HepG2 (cell line): ENCODE data around the gene MAB21L1. TPM values are rescaled to one million over a fixed set of nuclear protein-coding genes. Genes with fewer than 3 reads are reported as not detected.

Experiments used
- ATAC-seq: fragments of 200-7000 bp; cut with Tn5 transposase; 3 replicates; pipeline ENCODE4 v1.9.1; 2020; ENCODE audit warnings: mild to moderate bottlenecking, moderate library complexity
- BruUV-seq: library from RNA; stranded (reverse); fragments of 400-500 nt; replicated peaks from 2 replicates; lab custom pipeline; 2021; lab: Mats Ljungman, UMichigan
- CTCF ChIA-PET: fragments of 300-600 bp; formaldehyde crosslinking; extraction: SDS; loops from one replicate; lab custom pipeline; 2021; ENCODE audit warnings: low total read pairs, inconsistent platforms, low intra/inter-chr PET ratio; lab: Yijun Ruan, JAX
- POLR2A ChIA-PET: fragments of 350-600 bp; sonication (Branson Sonifier 250); formaldehyde crosslinking; loops from one replicate; lab custom pipeline; 2020; ENCODE audit warnings: antibody characterized with exemption, inconsistent platforms; lab: Yijun Ruan, JAX
- DNase-seq: peaks from one replicate; pipeline ENCODE4 v3.0.0-alpha.2; 2015; ENCODE audit warnings: low spot score
- FAIRE-seq: peaks from 3 replicates; lab custom pipeline; 2011; peaks lifted over from hg19 to GRCh38; lab: Jason Lieb, UNC
- H2AFZ ChIP-seq: one replicate; pipeline ENCODE4 v1.6.1; 2011; ENCODE audit warnings: low read length, inconsistent platforms
- H3K27ac ChIP-seq: fragments of 300-600 bp; 3 replicates; pipeline ENCODE4 v1.8.0; 2011; ENCODE audit warnings: mixed run types, mild to moderate bottlenecking, mixed read lengths, low read length, inconsistent platforms; ENCODE audit not compliant: insufficient read depth; ENCODE audit errors: extremely low read length
- H3K27me3 ChIP-seq, 2 experiments: fragments of 200-600 bp in 1 of 2; 2 replicates in 1 of 2; 3 replicates in 1 of 2; pipeline versions ENCODE4 v1.6.0 to v1.8.0; 2011; ENCODE audit warnings: low read length in 2 of 2, mild to moderate bottlenecking in 2 of 2, moderate library complexity in 2 of 2, inconsistent platforms in 1 of 2; ENCODE audit not compliant: insufficient read depth in 2 of 2, control insufficient read depth in 1 of 2
- H3K36me3 ChIP-seq, 2 experiments: fragments of 200-600 bp in 1 of 2; replicated peaks in 1 of 2; 2 replicates in 1 of 2; 3 replicates in 1 of 2; pipeline versions ENCODE4 v1.5.1 to v1.8.0; 2011; ENCODE audit warnings: low read length in 2 of 2, inconsistent platforms in 1 of 2; ENCODE audit not compliant: insufficient read depth in 2 of 2, control insufficient read depth in 1 of 2
- H3K4me1 ChIP-seq: 2 replicates; pipeline ENCODE4 v1.5.1; 2012; ENCODE audit warnings: low read length, inconsistent platforms; ENCODE audit not compliant: insufficient read depth
- H3K4me2 ChIP-seq: 2 replicates; pipeline ENCODE4 v1.6.0; 2011; ENCODE audit warnings: low read depth, low read length, inconsistent platforms
- H3K4me3 ChIP-seq, 3 experiments: fragments of 200-600 bp in 1 of 3; sonication (generic), shearing (Covaris generic) in 1 of 3; replicated peaks in 1 of 3; 2 replicates each; pipeline ENCODE4 v1.5.1; 2011 to 2016; ENCODE audit warnings: low read length in 3 of 3, inconsistent platforms in 2 of 3, low read depth in 2 of 3, mild to moderate bottlenecking in 2 of 3, control low read depth in 1 of 3, mixed read lengths in 1 of 3; ENCODE audit not compliant: insufficient read depth in 1 of 3
- H3K79me2 ChIP-seq: one replicate; pipeline ENCODE4 v1.6.1; 2011; ENCODE audit warnings: low read length, inconsistent platforms; ENCODE audit not compliant: insufficient read depth
- H3K9ac ChIP-seq: 2 replicates; pipeline ENCODE4 v1.6.0; 2011; ENCODE audit warnings: mild to moderate bottlenecking, low read depth, low read length, inconsistent platforms; ENCODE audit not compliant: insufficient read depth
- H3K9me3 ChIP-seq: 2 replicates; pipeline ENCODE4 v1.5.1; 2012; ENCODE audit warnings: mild to moderate bottlenecking, low read length
- H4K20me1 ChIP-seq: 2 replicates; pipeline ENCODE4 v1.6.0; 2011; ENCODE audit warnings: inconsistent platforms, mild to moderate bottlenecking, low read length, moderate library complexity; ENCODE audit not compliant: insufficient read depth
- GATA4 ChIP-seq: sonication (generic); IDR thresholded peaks from 2 replicates; pipeline ENCODE4 v1.6.1; 2016; ENCODE audit warnings: antibody characterized with exemption, low read depth, borderline replicate concordance
- GTF2F1 ChIP-seq: fragments of 150-350 bp; IDR thresholded peaks from 2 replicates; pipeline ENCODE4 v1.6.1; 2014; ENCODE audit warnings: low read length
- HOXA9 ChIP-seq: sonication (generic); formaldehyde crosslinking; IDR thresholded peaks from 2 replicates; pipeline ENCODE4 v1.8.1; 2022; ENCODE audit warnings: missing genetic modification reagents, mild to moderate bottlenecking, moderate library complexity, borderline replicate concordance
- ISL2 ChIP-seq: sonication (generic); formaldehyde crosslinking; IDR thresholded peaks from 2 replicates; pipeline ENCODE4 v1.5.0; 2020; ENCODE audit warnings: missing genetic modification reagents
- MTF1 ChIP-seq: sonication (generic); formaldehyde crosslinking; IDR thresholded peaks from 2 replicates; pipeline ENCODE4 v1.5.0; 2020; ENCODE audit warnings: missing genetic modification reagents
- NFIC ChIP-seq: IDR thresholded peaks from 2 replicates; pipeline ENCODE4 v1.6.1; 2012; ENCODE audit warnings: mild to moderate bottlenecking, low read length, inconsistent platforms
- SYNCRIP ChIP-seq: fragments of 200-400 bp; formaldehyde crosslinking; IDR thresholded peaks from 2 replicates; pipeline ENCODE4 v1.6.1; 2018; ENCODE audit warnings: mild to moderate bottlenecking, low read depth, low read length; ENCODE audit not compliant: insufficient read depth
- ZFP62 ChIP-seq: sonication (generic); formaldehyde crosslinking; IDR thresholded peaks from 2 replicates; pipeline ENCODE4 v1.4.0; 2020; ENCODE audit warnings: missing genetic modification reagents
- ZNF530 ChIP-seq: sonication (generic); formaldehyde crosslinking; IDR thresholded peaks from 2 replicates; pipeline ENCODE4 v1.5.0; 2020; ENCODE audit warnings: low read depth, mild to moderate bottlenecking, missing genetic modification reagents
- ZNF720 ChIP-seq: sonication (generic); formaldehyde crosslinking; IDR thresholded peaks from 2 replicates; pipeline ENCODE4 v1.4.0; 2020; ENCODE audit warnings: missing genetic modification reagents
- ZNF878 ChIP-seq: sonication (generic); formaldehyde crosslinking; IDR thresholded peaks from 2 replicates; pipeline ENCODE4 v1.8.1; 2023; ENCODE audit warnings: mild to moderate bottlenecking, missing genetic modification reagents, moderate library complexity
- WGBS: methylation state at CpG from one replicate; pipeline ENCODE4 v1.1.6; 2017; ENCODE audit warnings: low lambda C conversion rate; 5-methylcytosine and 5-hydroxymethylcytosine counted together
- in situ Hi-C: cut with HindIII; loops from 2 replicates; pipeline ENCODE4 v1.10.0; 2017; ENCODE audit warnings: low pct_unique_long_range_greater_than_20kb; ENCODE audit not compliant: extremely low pct_ligation_motif_present
- intact Hi-C: fragments of 100-400 bp; cut with micrococcal nuclease; formaldehyde crosslinking; loops from one replicate; pipeline ENCODE4 v1.10.0; 2022; ENCODE audit not compliant: unreplicated experiment
- polyA plus RNA-seq, 8 experiments: library from polyadenylated mRNA; depleted of rRNA in 3 of 8; stranded (reverse) in 7 of 8; unstranded in 1 of 8; fragments of >200 nt; fragmentation: Illumina TruSeq in 4 of 8; extraction: Trizol in 4 of 8; gene quantifications; 2 replicates each; pipeline versions ENCODE4 v1.2.1 to v1.2.3, GENCODE V29; 2011 to 2016; ENCODE audit warnings: low read depth in 4 of 8, missing spikeins in 1 of 8, mixed read lengths in 1 of 8; ENCODE audit not compliant: insufficient read depth in 1 of 8
- total RNA-seq, 5 experiments: library from RNA; depleted of rRNA; stranded (reverse); fragments of >200 nt; fragmentation: Illumina TruSeq; extraction: Trizol; gene quantifications; 2 replicates each; pipeline ENCODE4 v1.2.3, GENCODE V29; 2016; ENCODE audit warnings: low read depth in 1 of 5
- TF ChIP-seq, protein P1 (sequence below): sonication (generic); formaldehyde crosslinking; IDR thresholded peaks from 2 replicates; pipeline ENCODE4 v1.8.1; 2022; ENCODE audit warnings: low read depth, mild to moderate bottlenecking, missing genetic modification reagents
- TF ChIP-seq, protein P2 (sequence below): sonication (generic); formaldehyde crosslinking; IDR thresholded peaks from 2 replicates; pipeline ENCODE4 v1.4.0; 2020; ENCODE audit warnings: mild to moderate bottlenecking, missing genetic modification reagents
- TF ChIP-seq, protein P3 (sequence below): sonication (generic); formaldehyde crosslinking; IDR thresholded peaks from 2 replicates; pipeline ENCODE4 v1.4.0; 2020; ENCODE audit warnings: missing genetic modification reagents
- TF ChIP-seq, protein P4 (sequence below): sonication (generic); formaldehyde crosslinking; IDR thresholded peaks from 2 replicates; pipeline ENCODE4 v1.4.0; 2020; ENCODE audit warnings: missing genetic modification reagents

MAB21L1 gene
- total and polyA plus RNA-seq, 2 of the 13 experiments (the other 11 are each of a cell fraction or from before 2014, with no cell fraction given), result not detected

DNA sequence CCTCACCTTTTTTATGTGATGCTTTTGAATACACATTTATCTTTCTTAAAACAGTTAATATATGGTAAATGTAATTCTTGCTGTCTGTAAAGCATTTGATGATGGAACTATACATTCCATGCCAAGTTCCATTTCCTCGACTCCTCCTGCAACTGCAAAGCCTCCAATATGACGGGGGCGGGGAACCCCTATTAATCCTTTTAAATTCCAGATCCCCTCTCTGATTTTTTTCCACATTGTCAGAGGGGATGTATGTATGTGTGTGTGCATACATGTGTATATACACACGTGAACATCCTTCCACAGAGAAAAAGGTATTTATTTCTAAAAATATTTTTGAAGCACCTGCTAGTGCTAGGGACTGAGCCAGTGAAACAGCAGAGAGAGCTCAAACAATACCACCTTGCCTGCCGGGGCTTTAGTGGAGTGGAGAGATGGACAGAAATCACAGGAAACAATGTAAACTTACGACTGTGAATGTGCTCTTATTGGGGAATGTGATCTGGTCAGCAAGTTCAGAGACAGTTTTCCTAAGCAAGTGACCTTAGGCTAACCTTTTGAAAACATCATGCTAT is 25.3 kb upstream of the MAB21L1 start:
- H3K4me2 ChIP-seq, result no peak overlapping the region
- BruUV-seq, result no TSS peak
- DNase-seq, result no peak
- no peak for ATAC-seq
- no peak overlapping the region for H3K9ac ChIP-seq
- TF ChIP-seq ISL2 (CRISPR knock-in tag), result no peak
- TF ChIP-seq, protein P1, sequence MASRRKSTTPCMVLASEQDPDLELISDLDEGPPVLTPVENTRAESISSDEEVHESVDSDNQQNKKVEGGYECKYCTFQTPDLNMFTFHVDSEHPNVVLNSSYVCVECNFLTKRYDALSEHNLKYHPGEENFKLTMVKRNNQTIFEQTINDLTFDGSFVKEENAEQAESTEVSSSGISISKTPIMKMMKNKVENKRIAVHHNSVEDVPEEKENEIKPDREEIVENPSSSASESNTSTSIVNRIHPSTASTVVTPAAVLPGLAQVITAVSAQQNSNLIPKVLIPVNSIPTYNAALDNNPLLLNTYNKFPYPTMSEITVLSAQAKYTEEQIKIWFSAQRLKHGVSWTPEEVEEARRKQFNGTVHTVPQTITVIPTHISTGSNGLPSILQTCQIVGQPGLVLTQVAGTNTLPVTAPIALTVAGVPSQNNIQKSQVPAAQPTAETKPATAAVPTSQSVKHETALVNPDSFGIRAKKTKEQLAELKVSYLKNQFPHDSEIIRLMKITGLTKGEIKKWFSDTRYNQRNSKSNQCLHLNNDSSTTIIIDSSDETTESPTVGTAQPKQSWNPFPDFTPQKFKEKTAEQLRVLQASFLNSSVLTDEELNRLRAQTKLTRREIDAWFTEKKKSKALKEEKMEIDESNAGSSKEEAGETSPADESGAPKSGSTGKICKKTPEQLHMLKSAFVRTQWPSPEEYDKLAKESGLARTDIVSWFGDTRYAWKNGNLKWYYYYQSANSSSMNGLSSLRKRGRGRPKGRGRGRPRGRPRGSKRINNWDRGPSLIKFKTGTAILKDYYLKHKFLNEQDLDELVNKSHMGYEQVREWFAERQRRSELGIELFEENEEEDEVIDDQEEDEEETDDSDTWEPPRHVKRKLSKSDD (CRISPR knock-in tag), result no peak
- TF ChIP-seq, protein P2, sequence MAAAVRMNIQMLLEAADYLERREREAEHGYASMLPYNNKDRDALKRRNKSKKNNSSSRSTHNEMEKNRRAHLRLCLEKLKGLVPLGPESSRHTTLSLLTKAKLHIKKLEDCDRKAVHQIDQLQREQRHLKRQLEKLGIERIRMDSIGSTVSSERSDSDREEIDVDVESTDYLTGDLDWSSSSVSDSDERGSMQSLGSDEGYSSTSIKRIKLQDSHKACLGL (CRISPR knock-in tag), result no peak
- TF ChIP-seq ZNF878, result no peak
- no peak for TF ChIP-seq ZNF720
- TF ChIP-seq, protein P3, sequence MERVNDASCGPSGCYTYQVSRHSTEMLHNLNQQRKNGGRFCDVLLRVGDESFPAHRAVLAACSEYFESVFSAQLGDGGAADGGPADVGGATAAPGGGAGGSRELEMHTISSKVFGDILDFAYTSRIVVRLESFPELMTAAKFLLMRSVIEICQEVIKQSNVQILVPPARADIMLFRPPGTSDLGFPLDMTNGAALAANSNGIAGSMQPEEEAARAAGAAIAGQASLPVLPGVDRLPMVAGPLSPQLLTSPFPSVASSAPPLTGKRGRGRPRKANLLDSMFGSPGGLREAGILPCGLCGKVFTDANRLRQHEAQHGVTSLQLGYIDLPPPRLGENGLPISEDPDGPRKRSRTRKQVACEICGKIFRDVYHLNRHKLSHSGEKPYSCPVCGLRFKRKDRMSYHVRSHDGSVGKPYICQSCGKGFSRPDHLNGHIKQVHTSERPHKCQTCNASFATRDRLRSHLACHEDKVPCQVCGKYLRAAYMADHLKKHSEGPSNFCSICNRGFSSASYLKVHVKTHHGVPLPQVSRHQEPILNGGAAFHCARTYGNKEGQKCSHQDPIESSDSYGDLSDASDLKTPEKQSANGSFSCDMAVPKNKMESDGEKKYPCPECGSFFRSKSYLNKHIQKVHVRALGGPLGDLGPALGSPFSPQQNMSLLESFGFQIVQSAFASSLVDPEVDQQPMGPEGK (CRISPR knock-in tag), result no peak
- no peak for TF ChIP-seq MTF1 (CRISPR knock-in tag)
- no peak for TF ChIP-seq ZNF530
- TF ChIP-seq SYNCRIP, result no peak
- TF ChIP-seq GTF2F1, result no peak
- TF ChIP-seq NFIC, result no peak
- TF ChIP-seq, protein P4, sequence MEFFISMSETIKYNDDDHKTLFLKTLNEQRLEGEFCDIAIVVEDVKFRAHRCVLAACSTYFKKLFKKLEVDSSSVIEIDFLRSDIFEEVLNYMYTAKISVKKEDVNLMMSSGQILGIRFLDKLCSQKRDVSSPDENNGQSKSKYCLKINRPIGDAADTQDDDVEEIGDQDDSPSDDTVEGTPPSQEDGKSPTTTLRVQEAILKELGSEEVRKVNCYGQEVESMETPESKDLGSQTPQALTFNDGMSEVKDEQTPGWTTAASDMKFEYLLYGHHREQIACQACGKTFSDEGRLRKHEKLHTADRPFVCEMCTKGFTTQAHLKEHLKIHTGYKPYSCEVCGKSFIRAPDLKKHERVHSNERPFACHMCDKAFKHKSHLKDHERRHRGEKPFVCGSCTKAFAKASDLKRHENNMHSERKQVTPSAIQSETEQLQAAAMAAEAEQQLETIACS (CRISPR knock-in tag), result no peak
- no peak for TF ChIP-seq ZFP62 (CRISPR knock-in tag)
- no peak for TF ChIP-seq HOXA9 (CRISPR knock-in tag)
- no peak for TF ChIP-seq GATA4
- in situ Hi-C loops (no loop called here), intact Hi-C loops (no loop called here)
- H3K79me2 ChIP-seq, result no peaks in the 10 kb centered on the region
- CTCF ChIA-PET, result no interaction called here
- FAIRE-seq, result no peak
- no peaks in the 10 kb centered on the region for H3K9me3 ChIP-seq
- no peak overlapping the region for H2AFZ ChIP-seq
- H3K27ac ChIP-seq, result no peak overlapping the region
- H4K20me1 ChIP-seq, result no peaks in the 10 kb centered on the region
- H3K4me3 ChIP-seq, result no peak overlapping the region
- no peaks in the 10 kb centered on the region for H3K4me1 ChIP-seq
- no peaks in the 10 kb centered on the region for H3K36me3 ChIP-seq
- POLR2A ChIA-PET, result no interaction called here
- WGBS, result 12% methylated on average over 6 of the region's 6 CpGs
- H3K27me3 ChIP-seq, result no peaks in the 10 kb centered on the region; a peak in 1 of 5 replicates
